HL-60/S4 (cell line): ENCODE results near the gene DDX27.

Source experiments
- in situ Hi-C: fragments of 300-500 bp; cut with MboI; formaldehyde crosslinking; loops from 2 replicates; pipeline ENCODE4 v1.14.3; 2022; ENCODE audit warnings: low sequenced_read_pairs

The DDX27 gene

DNA sequence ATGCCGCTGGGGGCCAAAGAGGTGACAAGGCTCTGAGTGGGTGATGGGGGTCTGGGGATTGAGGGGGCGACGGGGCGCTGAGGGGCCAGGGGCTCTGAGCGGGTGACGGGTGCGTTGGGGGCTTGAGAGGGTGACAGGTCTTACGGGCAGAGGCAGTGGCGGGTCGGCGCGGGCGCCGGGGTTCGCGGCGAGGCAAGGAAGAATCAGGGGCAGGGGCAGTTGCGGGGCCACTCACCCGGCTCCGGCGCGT is 58.5 kb downstream of the DDX27 start:
- in situ Hi-C loops: no loop called here

- in situ Hi-C loops: no loop called here
Observed at GRCh38 chr20:49278036-49278817, 59.0 kb downstream of the DDX27 start, which contains the start of gene ZNFX1. ZNFX1 (minus strand) TSS chr20:49278057; CDS start chr20:49275839, 2,218 bp downstream.

GRCh38 chr20:49278818-49279676 is 59.8 kb downstream of the DDX27 start:
- in situ Hi-C loops: no loop called here

GRCh38 chr20:49279677-49280462 is 60.7 kb downstream of the DDX27 start:
- in situ Hi-C loops: no loop called here

DNA sequence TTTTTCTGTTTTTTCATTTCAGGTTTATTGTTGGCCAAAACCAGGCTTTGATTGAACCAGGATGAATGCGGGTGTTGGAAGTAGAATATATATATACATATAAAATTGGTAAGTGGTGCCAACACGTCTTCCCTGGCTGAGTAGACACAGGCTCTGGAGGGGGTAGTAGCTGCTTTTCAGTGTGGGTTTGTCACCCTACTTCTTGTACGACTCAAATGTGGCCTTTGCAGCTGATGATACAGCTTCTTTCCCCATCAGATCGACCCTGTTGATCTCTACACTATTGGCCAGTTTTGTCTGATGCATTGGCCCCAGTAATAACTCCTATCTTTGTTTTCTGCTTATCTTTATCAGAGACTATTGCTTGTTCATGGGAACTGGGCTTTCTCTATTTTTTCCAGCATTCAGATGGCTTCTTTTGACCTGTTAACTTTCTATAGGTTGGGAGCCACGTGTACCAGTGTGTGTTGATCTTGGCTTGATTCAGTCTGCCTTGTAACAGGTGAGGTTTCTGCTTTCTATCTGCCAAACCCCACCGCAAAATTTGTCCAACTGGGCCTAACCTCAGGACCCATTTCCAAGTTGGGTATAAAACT is 61.3 kb downstream of the DDX27 start:
- in situ Hi-C loops: no loop called here

DNA sequence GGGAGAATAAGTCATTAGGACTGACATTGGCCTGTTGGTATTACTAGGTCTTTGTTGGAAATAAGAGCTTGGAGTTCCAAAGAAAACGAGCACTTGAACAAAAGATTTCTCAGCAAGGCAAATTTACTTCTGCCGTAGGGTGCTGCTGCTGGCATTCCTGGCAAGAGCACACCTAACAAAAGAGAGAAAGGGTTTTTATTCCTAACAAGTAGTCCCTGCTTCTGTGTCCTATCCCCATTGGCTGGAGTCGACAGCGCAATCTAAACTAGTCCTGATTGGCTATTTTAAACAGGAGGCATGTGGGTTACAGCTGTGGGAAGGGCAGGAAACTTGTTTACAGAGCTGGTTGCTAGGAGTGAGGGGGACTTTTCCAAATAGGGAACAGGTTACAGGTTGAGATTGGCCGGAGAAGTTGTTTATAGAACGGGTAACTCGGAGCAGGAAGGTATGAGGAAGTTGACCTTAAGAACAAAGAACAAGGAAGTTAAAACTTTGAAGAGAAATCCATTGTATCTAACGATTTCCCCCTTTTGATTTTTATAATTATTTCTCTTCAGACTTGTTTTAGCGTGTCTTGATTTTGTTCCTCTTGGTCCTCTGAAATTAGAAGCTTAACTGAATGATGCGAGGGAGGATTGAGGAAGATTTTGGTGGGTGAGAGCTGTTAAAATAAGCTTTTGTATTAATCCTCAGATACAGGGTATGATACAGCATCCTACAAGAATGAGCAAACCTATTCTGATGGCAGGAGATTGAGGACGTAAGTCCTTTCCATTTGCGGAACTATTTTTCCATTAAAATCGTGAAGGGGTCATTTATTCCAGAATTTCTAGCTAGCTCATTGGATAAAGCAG is 62.1 kb downstream of the DDX27 start:
- in situ Hi-C loops: no loop called here

- in situ Hi-C loops: no loop called here
Observed at GRCh38 chr20:49281913-49282467, 62.8 kb downstream of the DDX27 start.

GRCh38 chr20:49282584-49283171 is 63.5 kb downstream of the DDX27 start:
- in situ Hi-C loops: no loop called here

- in situ Hi-C loops: no loop called here
Observed at GRCh38 chr20:49283176-49283702, 64.0 kb downstream of the DDX27 start.

DNA sequence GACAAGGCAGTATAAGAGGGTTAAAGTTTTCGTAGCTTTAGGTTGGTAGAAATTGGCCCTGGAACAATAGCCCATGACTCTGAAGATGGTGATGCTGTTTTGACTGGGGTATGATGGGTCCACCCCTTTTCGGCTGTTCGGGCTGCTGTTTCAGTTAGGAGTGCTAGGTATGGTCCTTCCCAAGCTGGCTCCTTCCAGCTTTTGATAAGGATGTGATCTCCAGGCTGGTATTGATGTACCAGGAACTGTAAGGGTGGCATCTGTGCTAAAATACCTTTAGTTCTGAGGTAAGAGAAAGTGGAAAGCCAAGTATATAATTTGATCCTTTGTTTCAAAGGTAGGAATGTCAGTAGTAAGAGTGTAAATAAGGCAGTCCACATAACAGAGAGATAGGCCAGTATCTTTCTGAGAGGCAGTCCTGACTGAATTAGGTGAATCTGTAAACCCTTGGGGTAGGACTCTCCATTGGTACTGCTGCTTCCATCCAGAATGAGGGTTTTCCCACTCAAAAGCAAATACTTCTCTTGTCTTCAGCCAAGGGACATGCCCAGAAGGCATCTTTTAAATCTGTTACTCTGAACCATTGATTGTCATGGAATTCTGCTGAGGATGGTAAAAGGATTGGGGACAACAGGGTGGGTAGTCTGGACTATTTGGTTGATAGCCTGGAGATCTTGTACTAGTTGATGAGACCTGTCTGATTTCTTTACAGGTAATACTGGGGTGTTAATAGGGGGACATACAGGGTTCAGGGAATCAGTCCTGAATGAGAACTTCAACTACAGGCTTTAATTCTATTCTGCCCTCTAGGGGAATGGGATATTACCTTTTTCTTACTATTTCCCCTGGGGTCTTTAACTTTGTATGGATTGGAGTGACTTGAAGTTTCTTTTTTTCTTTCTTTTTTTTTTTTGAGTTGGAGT is 64.7 kb downstream of the DDX27 start:
- in situ Hi-C loops: no loop called here

GRCh38 chr20:49284818-49285217 is 65.6 kb downstream of the DDX27 start:
- in situ Hi-C loops: no loop called here

GRCh38 chr20:49285233-49285668 is 66.0 kb downstream of the DDX27 start:
- in situ Hi-C loops: no loop called here

GRCh38 chr20:49285813-49286494 is 66.7 kb downstream of the DDX27 start:
- in situ Hi-C loops: no loop called here

GRCh38 chr20:49286689-49287551 is 67.7 kb downstream of the DDX27 start:
- in situ Hi-C loops: no loop called here

- in situ Hi-C loops: no loop called here
Observed at GRCh38 chr20:49287555-49288249, 68.5 kb downstream of the DDX27 start.

- in situ Hi-C loops: no loop called here
Observed at GRCh38 chr20:49288250-49288751, 69.1 kb downstream of the DDX27 start.
